Measurements from ENCODE around the gene ABHD12B.

DNA sequence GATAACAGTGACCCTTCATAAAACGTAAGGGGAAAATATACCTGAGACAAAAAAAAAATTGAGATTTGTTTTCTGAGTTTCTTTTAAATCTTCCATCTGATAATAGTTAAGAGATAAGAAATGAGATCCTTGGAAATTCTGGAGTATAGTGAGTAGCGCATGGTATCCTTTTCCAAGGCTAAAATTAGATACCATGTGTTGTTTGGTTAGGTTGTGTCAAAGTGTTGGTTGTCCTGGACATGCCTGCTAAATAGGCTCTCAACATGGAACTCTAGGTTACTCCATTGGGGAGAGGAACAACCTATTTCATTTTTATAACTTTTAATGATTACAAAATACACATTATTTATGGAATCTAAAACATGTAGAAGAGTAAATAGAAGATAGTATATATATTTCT, 57.7 kb downstream of the ABHD12B start:
- TF ChIP-seq, protein P1, sequence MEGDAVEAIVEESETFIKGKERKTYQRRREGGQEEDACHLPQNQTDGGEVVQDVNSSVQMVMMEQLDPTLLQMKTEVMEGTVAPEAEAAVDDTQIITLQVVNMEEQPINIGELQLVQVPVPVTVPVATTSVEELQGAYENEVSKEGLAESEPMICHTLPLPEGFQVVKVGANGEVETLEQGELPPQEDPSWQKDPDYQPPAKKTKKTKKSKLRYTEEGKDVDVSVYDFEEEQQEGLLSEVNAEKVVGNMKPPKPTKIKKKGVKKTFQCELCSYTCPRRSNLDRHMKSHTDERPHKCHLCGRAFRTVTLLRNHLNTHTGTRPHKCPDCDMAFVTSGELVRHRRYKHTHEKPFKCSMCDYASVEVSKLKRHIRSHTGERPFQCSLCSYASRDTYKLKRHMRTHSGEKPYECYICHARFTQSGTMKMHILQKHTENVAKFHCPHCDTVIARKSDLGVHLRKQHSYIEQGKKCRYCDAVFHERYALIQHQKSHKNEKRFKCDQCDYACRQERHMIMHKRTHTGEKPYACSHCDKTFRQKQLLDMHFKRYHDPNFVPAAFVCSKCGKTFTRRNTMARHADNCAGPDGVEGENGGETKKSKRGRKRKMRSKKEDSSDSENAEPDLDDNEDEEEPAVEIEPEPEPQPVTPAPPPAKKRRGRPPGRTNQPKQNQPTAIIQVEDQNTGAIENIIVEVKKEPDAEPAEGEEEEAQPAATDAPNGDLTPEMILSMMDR (IDR thresholded peaks at IDR 0.05; ENCODE audit: low read depth, low read length), result no peak
- no peak for TF ChIP-seq EZH2phosphoT487 (IDR thresholded peaks at IDR 0.05; ENCODE audit: low read depth)
